IPS-11a (cell line): ENCODE results near the gene RND2.
"Not testable (repeated sequence)": the region's sequence is repeated elsewhere in the genome, so short reads cannot be mapped to it uniquely, and the experiment has no call there.

Experiments
- H3K4me3 ChIP-seq: one replicate; pipeline ENCODE4 v1.5.1; 2013; ENCODE audit warnings: low read depth, low read length, control low read depth

The RND2 gene

DNA sequence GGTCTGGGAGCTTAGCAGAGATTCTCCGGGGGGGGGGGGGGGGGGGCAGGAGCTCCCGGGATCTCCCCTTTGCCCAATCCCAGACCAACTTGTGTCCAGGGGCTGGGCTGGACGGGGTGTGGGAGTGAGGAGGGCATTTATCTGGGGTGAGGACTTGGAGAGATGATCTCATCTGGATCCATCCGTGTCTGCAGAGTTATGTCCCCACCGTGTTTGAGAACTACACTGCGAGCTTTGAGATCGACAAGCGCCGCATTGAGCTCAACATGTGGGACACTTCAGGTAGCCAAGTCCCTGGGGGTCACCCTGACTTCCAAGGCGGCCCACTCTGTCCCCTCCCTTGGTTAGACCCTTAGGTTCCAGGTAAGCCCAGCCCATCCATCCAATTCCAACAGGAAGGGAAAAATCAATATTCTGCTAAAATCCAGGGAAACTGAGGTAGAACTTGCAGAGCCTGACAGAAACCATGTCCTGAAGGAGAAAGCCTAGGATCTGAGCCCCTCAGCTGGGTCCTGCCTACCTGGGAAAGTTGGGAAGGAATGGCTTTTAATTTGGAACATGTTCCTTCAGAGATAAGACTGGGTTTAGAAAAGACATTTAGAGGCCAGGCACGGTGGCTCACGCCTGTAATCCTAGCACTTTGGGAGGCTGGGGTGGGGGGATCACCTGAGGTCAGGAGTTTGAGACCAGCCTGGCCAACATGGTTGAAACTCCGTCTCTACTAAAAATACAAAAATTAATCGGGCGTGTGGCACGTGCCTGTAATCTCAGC is 921 bp downstream of the RND2 start:
- peak overlapping the region; percentile 66 for H3K4me3 ChIP-seq

- H3K4me3 ChIP-seq: no peak overlapping the region
Observed at GRCh38 chr17:43026595-43026994, 1.6 kb downstream of the RND2 start.

GRCh38 chr17:43027091-43028032 is 2.3 kb downstream of the RND2 start:
- H3K4me3 ChIP-seq: no peak overlapping the region

DNA sequence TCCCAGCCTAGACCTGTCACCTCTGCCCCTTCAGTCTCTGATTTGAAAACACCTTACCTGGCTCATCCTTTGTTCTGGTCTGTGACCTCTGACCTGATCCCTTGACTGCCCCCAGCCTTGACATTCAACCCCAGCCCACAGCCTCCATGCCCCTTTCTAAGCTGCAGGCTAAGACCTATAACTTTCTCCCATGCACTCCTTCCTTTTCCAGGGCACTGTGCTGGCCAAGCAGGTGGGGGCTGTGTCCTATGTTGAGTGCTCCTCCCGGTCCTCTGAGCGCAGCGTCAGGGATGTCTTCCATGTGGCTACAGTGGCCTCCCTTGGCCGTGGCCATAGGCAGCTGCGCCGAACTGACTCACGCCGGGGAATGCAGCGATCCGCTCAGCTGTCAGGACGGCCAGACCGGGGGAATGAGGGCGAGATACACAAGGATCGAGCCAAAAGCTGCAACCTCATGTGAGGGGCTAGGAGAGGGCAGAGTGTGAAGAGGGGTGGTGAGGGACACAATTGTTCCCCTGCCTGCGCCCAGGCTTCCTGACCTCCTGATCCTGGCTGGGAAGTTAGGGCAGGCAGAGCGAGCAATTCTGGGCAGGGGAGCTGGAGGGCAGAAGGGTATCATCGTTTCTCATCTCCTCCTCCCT is 3.3 kb downstream of the RND2 start:
- H3K4me3 ChIP-seq: no peak overlapping the region

DNA sequence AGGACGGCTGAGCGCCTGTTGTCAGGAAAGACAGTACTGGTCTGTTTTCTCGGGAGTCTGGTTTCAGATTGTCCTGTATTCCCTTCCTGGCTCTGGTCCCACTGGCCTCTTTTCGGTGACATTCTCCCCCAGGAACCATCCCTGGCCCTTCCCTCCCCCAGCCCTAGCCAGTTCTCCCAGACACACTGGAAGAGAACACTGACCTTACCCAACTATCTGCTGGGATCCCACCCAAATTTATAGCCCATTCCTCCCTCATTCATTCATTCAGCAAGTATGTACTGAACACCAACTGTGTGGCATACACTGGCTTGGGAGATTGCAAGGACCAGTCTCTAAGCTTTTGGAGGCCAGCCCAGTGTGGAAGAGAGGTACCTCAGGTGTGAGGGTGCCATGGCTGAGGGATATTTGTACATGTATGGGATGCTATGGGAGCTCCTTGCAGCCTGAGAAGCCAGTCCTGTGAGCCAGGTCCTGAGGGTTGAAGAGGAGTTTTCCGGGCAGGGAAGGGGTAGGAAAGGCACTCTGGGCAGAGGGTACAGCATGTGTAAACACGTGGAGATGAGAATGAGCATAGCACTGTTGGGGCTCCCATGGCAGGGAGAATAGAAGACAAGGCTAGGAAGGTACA is 5.2 kb downstream of the RND2 start:
- no peak overlapping the region for H3K4me3 ChIP-seq

DNA sequence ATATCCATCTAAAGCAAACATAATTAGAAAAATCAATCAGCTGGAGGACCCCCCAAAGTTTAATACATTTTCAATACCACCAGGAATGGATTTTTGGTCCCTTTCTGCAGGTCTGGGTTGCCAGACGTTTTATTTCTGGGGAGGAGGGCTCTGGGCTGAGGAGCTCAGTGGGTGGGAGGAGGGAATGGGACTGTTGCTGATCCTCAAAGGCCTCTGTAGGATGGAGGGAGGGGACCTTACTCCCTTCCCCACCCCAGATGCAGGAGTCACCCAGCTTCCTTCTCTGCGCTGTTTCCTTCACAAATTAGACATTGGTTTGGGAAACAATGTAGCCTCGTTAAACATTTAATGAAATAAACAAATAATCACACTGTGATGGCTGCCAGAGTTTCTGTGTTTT is 6.6 kb downstream of the RND2 start:
- H3K4me3 ChIP-seq: no peak overlapping the region

GRCh38 chr17:43033948-43034881 is 9.2 kb downstream of the RND2 start:
- no peak overlapping the region for H3K4me3 ChIP-seq

DNA sequence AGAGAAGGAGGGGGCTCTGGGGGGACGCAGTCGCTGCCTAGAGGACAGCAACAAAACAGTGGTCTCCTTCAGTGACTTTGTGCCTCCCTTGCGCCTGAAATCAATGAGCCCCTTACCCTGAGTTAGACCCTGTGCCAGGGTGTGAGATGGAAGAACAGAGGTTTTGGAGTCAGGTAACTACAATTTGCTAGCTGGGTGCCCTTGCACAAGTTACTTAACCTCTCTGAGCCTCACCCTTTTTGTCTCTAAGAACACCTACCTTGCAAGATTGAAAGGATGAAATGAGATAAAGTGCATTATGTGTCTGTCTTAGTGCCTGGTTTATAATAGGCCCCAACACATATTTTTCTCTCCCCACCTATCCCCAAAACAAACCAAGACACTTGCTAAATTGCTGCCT is 9.9 kb downstream of the RND2 start:
- no peak overlapping the region for H3K4me3 ChIP-seq

- no peak overlapping the region for H3K4me3 ChIP-seq
Observed at GRCh38 chr17:43039646-43040045, 14.6 kb downstream of the RND2 start.

GRCh38 chr17:43040655-43041054 is 15.6 kb downstream of the RND2 start:
- H3K4me3 ChIP-seq: no peak overlapping the region

DNA sequence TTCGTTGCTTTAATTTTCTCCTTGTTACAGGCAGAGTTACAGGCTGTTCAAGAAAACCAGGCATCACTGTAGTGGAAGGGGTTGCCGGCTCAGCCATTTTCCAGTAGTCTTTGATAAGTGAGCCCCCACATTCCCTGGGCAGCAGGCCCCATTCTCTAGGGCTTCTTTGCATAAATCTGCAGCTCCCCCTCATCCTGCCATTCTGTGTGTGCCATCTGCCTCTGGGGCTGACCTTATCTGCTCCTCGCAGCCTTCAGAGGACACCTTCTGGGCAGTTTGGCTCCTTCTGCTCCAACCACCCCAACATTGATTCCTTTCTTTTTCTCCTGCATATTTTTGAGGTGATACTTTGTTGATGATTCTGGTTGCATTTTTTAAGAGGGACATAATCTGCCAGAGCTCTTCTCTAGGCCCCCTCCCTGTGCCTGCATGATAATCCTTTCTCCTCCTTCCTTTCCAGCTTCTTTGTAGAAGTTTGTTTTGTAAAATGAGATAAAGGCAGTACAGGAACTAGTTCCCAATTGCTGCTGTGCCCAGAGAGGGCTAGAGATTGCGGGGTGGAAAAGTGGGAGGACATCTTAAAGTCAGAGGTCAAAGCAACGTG is 17.1 kb downstream of the RND2 start:
- H3K4me3 ChIP-seq: no peak overlapping the region

- no peak overlapping the region for H3K4me3 ChIP-seq
Observed at GRCh38 chr17:43043307-43043706, 18.3 kb downstream of the RND2 start.

DNA sequence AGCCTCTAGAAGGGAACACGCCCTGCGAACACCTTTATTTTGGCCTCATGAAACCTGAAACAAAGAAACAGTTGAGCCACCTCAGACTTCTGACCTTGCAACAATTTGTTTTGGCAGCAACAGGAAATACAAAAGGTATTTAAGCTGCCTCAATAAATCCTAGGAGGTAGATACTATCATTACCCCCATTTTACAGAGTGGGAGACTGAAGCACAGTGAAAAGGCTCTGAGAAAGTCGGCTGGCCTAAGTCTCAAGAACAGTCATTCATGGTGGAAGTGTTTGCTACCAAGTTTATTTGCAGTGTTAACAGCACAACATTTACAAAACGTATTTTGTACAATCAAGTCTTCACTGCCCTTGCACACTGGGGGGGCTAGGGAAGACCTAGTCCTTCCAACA is 19.0 kb downstream of the RND2 start:
- H3K4me3 ChIP-seq: no peak overlapping the region

DNA sequence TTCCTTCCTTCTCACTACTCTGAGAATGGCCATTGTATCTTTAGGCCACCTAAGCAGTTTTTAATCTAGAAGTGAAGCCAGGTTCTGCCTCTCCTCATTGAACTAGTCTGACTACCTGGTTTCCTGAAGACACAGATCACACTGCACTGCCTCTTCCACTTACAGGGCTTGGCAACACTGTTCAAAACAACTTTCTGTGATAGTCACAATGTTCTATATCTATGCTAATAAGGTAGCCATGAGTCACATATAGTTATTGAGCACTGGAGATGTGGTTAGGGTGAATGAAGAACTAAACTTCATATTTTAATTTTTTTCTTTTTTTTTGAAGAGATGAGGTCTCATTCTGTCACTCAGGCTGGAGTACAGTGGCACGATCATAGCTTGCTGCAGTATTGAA is 26.9 kb downstream of the RND2 start:
- no peak overlapping the region for H3K4me3 ChIP-seq

DNA sequence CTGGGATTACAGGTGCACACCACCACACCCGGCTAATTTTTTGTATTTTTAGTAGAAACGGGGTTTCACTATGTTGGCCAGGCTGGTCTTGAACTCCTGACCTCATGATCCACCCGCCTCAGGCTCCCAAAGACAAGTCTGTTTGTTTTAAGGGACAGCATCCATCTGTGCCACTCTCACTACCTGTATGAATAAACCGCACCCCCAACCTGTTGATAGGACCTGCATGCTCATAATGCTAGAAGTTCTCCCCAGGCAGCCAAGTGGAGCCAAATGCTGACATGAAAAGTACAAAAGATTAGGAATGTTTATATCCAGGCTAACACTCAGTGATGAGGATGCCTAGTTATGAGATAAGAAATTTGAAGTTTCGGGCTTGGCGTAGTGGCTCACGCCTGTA is 28.0 kb downstream of the RND2 start:
- not testable (repeated sequence) for H3K4me3 ChIP-seq

DNA sequence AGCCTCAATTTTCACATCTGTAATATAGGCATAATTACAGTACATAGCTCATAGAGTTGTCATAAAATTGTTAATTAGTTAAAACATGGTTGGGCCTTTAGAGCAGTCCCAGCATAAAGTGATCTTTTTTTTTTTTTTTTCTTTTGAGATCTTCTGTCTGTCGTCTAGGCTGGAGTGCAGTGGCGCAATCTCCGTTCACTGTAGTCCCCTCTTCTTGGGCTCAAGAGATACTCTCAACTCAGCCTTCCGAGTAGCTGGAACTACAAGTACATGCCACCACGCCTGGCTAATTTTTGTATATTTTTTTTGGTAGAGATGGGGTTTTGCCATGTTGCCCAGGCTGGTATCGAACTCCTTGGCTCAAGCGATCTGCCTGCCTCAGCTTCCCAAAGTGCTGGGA is 31.0 kb downstream of the RND2 start:
- H3K4me3 ChIP-seq: no peak overlapping the region

DNA sequence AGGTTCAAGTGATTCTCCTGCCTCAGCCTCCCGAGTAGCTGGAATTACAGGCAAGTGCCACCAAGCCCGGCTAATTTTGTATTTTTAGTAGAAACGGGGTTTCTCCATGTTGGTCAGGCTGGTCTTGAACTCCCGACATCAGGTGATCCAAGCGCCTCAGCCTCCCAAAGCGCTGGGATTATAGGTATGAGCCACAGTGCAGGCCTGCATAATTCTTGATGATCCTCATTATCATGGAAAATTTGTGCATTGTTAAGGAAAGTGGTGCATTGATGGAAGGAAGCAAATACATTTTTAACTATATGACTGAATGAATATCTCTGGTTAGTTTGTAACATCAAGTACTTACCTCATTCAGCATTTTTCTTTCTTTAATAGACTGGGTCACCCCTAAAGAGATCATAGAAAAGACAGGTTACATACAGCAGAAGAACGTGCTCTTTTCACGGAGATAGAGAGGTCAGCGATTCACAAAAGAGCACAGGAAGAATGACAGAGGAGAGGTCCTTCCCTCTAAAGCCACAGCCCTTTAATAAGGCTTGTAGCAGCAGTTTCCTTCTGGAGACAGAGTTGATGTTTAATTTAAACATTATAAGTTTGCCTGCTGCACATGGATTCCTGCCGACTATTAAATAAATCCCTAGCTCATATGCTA is 38.1 kb downstream of the RND2 start:
- H3K4me3 ChIP-seq: no peak overlapping the region

- no peak overlapping the region for H3K4me3 ChIP-seq
Observed at GRCh38 chr17:43068570-43069367, 43.7 kb downstream of the RND2 start.
